ENCODE data around the gene IPCEF1.

IPCEF1 gene, protein sequence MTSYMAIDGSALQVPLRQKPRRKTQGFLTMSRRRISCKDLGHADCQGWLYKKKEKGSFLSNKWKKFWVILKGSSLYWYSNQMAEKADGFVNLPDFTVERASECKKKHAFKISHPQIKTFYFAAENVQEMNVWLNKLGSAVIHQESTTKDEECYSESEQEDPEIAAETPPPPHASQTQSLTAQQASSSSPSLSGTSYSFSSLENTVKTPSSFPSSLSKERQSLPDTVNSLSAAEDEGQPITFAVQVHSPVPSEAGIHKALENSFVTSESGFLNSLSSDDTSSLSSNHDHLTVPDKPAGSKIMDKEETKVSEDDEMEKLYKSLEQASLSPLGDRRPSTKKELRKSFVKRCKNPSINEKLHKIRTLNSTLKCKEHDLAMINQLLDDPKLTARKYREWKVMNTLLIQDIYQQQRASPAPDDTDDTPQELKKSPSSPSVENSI

DNA sequence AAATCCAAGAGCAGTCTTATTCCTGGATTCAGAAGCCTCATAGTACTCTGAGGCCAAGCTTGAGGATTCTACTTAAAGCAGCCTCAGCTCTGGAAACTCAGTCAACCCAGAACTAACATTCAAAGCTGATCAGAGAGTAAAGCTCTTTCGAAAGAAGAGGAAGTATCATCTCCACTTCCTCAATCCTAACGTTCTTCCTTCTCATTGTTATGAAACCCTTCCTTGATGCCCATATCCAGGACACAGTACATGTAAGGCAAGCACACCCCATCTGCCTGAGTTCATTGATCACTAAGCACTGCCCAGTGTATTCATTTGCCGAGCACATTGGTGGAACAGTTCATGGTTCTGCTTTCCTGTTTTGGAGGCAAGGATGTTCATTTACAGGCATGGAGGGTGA, at the start of gene IPCEF1:
Gene IPCEF1 (minus strand): TSS at position 114 of the 400 bp plus-strand sequence. CDS start 90,856 bp downstream, outside the sequence.
- DNase-seq: no peak

DNA sequence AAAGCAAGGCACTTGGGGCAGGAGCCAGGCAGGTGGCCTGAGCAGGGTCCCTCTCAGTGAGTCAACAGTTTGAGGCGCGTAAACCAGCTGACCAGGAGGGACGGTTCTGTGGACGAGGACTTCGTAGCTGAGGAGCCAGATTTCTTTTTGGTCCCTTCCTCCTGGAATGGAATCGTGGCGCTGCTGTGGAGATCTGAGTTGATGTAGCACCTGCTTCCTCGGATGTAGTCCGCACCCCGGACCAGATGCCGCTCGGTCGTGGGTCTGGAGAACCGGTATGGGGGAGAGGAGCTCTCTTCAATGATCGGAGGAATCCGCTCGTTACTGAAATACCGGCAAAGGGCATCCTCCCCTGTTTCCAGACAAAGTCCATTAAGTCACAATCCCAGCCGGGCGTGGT, 49.7 kb upstream of the IPCEF1 start:
- no peak for DNase-seq

DNA sequence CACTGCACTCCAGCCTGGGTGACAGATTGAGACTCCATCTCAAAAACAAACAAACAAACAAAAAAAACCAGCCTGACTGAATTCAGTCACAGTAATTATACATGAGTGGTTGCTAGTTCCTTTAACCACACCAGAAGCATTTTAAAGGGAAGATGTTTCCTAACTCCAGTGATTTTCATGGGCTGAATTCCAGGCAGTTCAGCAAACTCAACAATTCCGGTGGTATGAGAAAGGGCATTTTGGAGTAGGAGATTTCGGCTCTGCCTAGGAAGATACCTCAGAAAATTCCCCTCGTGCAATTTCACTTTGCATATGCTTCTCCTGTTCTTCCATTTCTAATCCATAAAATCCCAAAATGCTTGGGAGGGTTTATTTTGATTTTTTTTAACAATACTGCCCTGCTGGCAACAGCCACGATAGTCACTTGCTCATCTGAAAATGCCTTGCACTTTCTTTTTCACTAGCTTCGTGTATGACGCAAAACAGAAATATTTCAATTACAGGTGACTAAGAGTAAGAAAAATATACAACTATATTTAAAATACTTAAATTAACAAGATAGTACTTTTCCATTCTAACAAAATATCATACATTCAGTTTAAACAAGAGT, 48.3 kb upstream of the IPCEF1 start:
- no peak for DNase-seq

DNA sequence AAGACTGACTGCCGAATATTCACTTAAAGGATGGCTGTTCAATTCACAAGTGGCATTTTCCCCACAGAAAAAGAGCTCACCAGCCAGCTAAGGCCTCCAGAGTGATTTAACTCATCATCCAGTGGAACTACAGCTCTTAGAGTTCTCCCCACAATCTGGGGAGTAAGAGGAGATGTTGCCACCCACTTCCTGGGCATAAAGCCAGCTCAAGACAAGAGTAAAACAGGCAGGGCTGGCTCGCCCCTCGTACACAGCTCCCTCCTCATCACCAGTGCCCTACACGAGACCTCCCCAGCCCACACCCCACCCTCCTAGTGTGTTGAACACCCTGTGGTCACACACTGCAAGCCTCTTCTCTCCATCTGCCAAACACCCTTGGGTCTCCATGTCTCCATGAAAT, 47.2 kb upstream of the IPCEF1 start:
- peak; percentile 42 for DNase-seq

DNA sequence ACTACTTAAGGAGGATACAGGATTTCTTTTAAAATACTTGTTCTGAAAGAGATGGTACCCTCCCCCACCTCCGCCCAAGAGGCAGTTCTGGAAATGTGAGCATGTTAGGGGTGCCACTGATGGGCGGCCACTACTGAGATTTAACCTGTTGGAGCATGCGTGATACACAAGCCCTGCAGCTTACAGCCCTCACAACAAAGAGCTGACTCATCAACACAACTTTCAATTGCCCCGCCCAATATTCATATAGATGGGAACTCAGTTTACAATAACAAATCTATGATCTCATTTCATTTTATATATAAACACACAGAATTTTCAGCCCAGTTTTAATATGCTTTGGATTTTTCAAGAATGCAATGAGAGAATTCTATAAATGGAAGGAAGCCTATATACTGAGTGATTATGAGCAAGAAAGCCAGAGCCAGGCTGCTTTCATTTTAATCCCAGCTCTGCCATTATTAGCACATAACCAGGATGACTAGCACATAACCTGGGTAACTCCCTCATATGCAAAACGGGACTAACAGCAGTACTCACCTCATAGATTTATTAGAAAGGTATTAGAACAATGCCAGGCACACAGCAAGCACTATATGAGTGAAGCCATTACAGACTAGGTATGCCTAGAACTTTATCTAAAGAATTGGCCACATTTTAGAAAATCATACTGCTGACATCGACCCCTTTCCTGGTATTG, 45.6 kb upstream of the IPCEF1 start:
- DNase-seq: no peak

DNA sequence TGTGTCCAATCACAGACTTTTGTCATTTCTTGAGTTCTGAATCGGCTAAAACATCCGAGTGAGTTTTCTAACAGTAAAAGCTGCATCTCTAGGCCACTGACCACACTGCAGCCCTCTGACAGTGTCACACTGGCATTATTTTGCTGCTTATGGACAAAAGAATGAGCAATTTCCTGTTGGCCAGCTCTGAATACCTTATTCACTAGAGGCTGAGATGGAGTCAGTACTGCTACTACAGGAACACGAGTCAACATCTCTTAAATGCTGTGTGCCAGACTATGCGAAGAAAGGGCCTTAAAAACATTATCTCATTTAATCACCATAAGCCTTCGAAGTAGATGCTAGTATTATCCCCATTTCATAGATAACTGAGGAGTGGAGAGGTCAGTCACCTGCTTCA, 42.5 kb upstream of the IPCEF1 start:
- no peak for DNase-seq

DNA sequence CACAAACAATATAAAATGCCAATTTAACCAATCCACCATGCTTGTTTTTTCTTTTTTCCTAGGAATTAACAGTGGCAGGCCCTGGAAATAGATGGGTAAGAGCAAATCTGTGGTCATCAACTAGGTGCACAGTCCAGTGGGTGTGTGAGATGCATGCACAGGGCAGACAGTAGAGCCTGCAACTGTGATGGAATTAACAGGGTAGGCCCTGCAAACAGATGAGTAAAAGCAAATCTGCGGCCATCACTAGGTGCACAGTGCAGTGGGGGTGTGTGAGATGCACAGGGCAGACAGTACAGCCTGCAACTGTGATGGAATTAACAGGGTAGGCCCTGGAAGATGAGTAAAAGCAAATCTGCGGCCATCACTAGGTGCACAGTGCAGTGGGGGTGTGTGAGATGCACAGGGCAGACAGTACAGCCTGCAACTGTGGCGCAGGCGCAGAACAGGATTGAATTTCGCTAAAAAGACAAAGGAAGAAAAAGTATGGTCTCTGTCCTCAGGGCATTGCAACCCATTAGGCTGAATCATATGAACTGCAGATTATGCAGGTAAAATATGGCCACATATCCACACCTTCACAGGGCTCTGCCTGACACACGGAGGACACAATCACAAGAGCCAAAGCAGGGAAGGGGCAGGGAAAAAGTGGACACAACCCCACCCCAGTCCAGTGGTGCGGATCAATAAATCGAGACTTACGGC, 41.0 kb upstream of the IPCEF1 start:
- no peak for DNase-seq

DNA sequence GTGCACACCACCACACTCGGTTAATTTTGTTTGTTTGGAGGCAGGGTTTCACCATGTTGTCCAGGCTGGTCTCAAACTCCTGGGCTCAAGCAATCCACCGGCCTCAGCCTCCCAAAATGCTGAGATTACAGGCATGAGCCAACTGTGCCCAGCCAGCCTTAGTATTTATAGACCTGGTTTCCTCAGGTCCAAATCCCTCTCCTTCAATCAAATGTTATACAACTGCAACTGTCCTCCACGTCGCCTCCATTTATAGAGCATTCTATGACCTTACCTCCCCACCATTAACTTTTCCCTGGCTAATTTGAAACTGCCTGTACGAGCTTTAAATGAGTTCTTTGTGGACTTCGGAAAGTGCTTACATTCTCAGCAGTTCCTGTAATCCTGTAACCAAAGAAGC, 39.3 kb upstream of the IPCEF1 start:
- DNase-seq: no peak

DNA sequence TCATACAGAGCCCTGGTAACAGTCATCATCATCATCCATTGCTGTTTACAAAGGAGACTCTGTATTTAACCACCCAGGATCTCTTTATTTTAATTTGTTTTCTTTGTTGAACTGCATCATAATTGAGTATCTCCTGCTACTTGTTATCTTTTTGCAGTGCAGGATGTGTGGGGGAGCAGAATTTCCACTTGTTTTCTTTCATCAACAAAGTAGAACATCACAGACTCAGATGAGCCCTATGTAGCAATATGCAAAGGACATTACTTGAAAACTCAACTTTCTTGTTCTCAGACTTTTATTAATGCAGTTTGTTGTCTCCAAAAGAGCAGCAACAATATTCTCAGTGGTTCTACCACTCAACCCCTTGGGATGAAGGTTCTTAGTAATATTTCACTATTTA, 38.7 kb upstream of the IPCEF1 start:
- no peak for DNase-seq

DNA sequence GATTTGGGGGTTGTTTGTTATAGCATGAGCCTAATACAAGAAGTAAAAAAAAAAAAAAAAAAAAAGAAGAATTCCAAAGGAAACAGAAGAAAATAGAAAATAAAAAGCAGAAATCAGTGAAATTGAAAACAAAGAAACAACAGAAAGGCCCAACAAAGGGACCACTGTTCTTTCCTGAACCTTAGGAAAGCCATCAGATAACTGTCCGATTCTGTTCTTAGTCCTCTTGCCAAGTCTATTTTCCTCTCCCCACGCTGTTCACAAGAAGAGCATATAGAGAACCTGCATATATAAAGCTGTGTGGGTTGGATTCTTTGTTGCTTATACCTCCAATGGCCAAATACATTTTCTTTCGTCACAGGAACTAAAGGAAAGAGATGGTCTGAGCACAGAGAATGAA, 38.0 kb upstream of the IPCEF1 start:
- no peak for DNase-seq

DNA sequence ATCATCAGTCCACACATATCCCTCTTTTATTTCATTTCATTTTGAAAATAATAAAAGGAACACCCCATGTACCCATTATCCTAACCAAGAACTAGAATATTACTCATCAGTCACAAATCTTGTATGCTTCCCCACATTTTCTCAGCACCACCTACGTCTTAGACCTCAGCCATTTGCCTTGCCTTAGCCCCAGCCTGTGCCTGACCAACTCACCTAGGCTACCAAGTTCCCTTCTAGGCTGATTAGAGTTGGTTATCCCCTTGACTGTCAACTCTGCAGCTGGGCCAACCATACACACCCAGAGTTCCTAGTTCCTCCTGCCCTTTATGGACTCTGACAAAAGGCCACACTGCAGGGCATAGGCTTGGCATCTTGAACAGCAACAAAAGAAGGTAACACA, 33.4 kb upstream of the IPCEF1 start:
- DNase-seq: no peak

DNA sequence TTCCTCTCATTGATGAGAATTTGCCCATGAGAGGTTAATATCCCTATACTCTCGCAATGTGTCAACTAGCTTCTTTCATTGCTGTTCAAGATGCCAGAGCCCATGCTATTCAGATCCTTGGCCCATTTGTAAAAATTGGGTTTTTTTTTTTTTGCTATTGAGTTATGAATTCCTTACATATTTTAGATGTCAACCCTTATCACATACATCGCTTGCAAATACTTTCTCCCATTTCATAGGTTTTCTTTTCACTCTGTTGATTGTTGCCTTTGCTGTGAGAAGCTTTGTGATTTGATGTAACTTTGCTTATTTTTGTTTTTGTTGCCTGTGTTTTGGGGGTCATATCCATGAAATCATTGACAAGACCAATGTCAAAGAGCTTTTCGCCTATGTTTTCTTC, 32.2 kb upstream of the IPCEF1 start:
- no peak for DNase-seq

DNA sequence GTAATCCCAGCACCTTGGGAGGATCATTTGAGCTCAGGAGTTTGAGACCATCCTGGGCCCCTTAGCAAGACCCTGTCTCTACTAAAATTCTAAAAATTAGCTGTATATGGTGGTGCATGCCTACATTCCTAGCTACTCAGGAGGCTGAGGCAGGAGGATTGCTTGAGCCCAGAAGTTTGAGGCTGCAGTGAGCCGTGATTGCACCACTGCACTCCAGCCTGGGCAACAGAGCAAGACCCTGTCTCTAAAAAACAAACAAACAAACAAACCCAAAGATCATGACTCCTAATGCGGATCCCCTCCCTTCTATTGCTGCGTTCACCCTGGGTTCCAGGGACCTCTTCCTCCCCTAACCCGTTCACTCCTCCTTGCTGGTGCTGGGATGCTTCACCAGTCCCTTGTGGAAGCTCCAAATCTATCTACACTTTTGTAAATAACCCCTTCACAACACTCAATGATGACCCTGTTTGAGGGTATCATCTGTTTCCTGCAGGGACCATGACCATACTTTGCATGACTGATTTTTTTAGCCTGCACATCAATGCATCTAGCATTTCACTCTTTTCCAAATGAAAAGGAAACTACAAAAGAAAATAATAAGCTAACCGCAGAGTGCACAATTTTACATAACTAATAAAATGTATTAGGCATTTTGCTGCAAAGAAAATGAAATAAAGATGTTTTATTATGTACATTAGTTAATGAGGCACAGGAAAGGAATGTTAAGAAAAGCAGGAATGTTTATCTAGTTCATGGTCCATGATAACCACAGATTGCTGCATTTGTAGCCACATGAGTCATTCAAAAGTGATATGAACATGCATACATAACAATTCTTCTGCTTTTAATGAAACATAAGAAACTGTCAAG, 30.5 kb upstream of the IPCEF1 start:
- peak; percentile 88 for DNase-seq

DNA sequence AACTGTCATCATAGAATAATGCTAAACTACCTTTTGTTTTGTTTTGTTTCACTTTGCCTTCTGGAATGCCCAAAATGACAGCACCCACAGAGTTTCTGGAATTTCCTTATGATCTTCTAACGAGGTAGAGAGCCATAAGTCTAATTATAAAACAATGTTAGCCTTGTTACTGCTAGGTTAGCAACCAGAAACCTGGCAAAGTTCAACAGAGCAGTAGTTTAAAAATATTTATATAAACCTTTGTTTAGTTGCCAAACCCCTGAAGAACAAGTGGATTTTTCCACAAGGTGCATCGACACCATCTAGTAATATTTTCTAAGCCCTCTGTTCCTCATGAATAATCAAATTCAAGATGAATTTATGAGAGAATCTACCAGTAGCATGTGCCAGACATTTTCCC, 27.6 kb upstream of the IPCEF1 start:
- DNase-seq: no peak

DNA sequence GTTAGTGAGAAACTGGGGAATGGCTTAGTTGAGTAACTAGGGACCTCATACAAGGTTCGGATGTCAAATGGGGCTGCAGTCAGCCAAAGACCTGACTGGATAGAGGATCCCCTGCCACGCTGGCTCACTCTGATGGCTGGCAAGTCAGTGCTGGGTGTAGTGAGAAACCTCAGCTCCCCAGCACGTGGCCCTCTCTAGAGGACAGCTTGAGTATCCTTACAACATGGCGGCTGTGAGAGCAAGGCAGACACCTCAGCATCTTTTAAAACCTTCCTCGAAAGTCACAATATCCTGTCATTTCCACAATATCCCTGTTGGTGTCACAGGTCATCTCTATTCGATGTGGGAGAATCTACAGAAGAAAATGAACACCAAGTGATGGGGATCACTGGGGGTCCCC, 26.7 kb upstream of the IPCEF1 start:
- no peak for DNase-seq

DNA sequence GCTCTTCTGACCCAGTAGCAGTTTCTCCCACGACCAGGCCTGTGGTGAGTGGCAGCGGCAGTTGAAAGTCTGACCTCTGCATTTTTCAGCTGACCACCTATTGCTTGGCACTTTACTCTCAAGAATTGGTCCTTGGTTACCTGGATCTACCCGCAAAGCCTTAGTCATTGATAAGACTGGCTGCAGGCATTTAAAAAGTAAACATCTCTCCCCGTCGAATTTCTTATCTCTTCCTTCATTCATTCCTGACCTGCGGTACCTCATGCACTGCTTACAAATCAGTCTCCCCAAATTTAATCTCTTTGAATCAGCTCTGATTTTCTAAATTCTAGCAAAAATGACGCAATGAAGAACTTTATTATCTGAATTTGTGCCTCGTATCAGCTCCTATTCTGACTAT, 26.1 kb upstream of the IPCEF1 start:
- no peak for DNase-seq

DNA sequence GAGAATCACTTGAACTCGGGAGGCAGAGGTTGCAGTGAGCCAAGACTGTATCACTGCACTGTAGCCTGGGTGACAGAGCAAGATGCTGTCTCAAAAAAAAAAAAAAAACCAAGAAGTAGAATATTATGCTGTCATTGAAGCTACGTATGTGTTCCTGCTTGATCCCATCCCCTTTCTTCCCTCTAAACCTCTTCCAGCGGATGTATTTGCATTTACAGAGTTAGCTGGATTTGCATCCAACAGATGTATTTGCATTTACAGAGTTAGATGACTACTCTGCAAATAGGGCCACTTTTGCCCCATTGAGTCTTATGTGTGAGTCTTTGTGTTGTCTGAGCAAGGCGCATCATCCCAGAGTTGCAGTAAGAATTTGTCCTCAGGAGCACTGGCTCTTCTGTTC, 24.9 kb upstream of the IPCEF1 start:
- no peak for DNase-seq

DNA sequence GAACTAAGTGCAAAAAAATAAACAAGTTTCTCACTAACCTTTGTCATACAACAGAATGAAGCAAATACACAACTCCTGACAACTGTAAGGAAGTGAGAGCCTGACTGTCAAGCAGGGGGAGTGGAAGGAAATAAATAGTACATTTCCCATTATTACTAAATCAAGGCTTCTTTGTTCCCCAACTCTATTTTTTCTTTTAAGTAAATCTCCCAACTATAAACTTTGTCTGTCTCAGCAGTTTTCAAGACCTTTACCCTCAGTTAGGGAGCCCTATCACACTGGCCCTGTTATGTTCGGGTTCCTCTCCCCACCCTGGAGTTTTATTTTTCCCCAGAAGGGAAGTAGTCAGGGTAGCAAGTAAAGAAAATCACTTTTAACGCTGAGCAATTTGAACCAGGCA, 24.1 kb upstream of the IPCEF1 start:
- no peak for DNase-seq

DNA sequence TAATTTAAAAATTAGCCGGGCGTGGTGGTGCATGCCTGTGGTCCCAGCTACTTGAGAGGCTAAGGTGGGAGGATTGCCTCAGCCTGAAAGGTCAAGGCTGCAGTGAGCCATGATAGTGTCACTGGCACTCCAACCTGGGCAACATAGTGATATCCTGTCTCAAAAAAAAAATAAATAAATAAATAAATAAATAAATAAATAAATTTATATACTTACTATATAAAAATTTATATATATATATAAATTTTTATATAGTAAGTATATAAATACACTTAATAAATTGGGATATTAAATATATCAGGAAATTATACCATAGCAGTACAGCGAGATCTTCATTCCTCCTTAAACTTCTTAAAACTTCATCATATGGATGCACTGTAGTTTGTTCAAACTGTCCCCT, 23.0 kb upstream of the IPCEF1 start:
- no peak for DNase-seq

DNA sequence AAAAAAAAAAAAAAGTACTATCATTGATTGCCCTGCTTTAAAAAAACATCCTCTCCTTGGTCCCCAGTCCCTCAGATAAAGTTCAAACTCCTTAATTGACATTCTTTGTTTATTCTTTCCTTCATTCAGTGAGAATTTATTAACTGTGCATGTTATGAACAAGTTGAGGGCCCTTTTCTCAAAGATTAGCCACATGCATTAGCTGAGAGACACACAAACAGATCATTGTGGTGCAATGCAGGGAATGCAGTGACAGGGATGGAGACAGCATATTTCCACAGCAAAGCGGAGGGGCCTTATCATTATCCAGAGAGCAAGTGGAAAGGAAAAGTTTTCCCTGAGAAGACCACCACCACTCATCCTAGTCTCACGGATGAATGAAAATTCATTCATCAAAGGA, 21.9 kb upstream of the IPCEF1 start:
- no peak for DNase-seq

DNA sequence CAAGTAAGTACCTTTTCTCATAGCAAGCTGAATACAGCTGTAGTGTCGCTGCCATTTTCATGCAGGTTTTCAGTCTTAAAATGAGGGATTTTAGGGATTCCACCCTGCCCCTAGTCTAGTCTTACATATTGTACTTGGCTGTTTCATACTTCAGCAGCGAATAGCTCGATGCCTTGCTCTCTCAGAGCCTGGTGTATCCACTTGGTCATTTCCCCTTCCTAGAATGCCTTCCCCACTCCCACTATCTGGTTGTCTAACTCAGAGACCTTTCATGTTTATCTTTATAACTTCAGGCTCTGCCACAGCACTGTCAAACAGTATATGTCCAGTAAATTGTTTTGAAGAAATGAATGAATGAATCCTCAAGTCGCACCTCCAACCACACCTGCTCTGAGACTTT, 21.1 kb upstream of the IPCEF1 start:
- DNase-seq: no peak

DNA sequence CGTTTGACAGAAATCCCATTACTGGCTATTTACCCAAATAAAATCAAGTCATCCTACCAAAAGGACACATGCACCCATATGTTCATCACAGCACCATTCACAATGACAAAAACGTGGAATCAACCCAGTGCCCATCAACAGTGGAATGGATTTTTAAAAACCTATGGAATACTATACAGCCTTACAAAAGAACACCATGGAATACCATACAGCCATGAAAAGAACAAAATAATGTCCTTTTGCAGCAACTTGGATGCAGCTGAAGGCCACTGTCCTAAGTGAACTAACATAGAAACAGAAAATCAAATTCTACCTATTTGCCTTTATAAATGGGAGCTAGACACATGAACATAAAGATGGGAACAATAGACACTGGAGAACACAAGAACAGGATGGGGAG, 17.4 kb upstream of the IPCEF1 start:
- no peak for DNase-seq

DNA sequence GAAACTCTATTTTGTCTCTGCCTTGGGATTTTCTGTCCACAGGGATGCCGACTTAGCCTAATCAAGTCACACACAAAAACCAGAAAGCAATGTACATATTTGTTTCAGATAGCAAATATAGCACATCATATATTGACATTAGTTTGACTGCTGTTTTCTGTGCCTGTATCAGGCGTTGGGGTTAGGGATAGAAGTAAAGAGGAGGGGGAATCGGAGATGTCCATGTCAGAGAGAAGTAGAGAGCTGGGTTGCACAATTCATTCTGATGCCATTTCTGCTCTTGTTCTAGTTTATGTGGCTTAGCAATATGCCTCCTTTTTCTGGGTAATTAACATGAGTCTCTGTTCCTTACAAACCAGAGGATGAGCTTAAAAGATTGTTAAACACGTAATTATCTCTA, 14.7 kb upstream of the IPCEF1 start:
- no peak for DNase-seq

Data from DMS79 treated with DMSO at 0.1 percent for 48 hours (cell line).